ENCODE measurements around the gene ADPRH.

DNA sequence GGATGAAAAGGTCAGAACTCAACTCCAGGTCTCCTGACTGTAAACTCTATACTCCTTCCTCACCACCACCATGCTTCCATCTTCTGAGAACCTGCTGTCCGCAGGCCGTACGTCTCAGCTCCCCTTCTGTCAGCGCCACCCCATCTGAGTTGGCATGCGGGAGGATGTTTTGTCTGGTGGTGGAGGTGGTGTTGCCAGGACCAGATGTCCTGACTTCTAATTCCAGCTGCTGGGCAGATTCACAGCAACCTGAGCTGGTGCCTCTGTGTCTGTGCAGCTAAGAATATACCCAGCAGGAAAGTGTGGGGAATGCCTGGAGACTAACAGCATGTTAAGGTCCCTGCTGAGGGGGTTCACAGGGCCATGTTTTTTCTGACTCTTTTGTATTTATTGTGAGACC is 41.6 kb downstream of the ADPRH start:
- TF ChIP-seq, protein P1, sequence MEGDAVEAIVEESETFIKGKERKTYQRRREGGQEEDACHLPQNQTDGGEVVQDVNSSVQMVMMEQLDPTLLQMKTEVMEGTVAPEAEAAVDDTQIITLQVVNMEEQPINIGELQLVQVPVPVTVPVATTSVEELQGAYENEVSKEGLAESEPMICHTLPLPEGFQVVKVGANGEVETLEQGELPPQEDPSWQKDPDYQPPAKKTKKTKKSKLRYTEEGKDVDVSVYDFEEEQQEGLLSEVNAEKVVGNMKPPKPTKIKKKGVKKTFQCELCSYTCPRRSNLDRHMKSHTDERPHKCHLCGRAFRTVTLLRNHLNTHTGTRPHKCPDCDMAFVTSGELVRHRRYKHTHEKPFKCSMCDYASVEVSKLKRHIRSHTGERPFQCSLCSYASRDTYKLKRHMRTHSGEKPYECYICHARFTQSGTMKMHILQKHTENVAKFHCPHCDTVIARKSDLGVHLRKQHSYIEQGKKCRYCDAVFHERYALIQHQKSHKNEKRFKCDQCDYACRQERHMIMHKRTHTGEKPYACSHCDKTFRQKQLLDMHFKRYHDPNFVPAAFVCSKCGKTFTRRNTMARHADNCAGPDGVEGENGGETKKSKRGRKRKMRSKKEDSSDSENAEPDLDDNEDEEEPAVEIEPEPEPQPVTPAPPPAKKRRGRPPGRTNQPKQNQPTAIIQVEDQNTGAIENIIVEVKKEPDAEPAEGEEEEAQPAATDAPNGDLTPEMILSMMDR (IDR thresholded peaks at IDR 0.05 in 2 of 3, conservative IDR thresholded peaks at IDR 0.05 in 1 of 3; ENCODE audit: control insufficient read depth in 2 of 3, extremely low read depth in 1 of 3, insufficient read depth in 1 of 3, low read depth in 3 of 3, low read length in 3 of 3): no peak
- TF ChIP-seq ASH2L (IDR thresholded peaks at IDR 0.05; ENCODE audit: borderline replicate concordance, low read depth) (no peak), BHLHE40 (IDR thresholded peaks at IDR 0.05; ENCODE audit: borderline replicate concordance in 1 of 2, low read depth in 2 of 2, low read length in 1 of 2) (no peak)
